ENCODE results near the gene FRMD1.

GRCh38 chr6:168090064-168090690, 11.2 kb upstream of the FRMD1 start:
- TF ChIP-seq CTCF (IDR thresholded peaks at IDR 0.05): no peak
- no peak for TF ChIP-seq EZH2 (IDR thresholded peaks at IDR 0.05; ENCODE audit: borderline replicate concordance, insufficient read depth, low read depth, low read length, poor library complexity, severe bottlenecking)
